Liver (tissue), 9 donors: ENCODE data around the gene UNC80. TPM values are rescaled to one million over a fixed set of nuclear protein-coding genes. Genes with fewer than 3 reads are reported as not detected.

ENCODE experiments used
- DNase-seq: peaks from one replicate; pipeline ENCODE4 v3.0.0-alpha.2; 2017; ENCODE audit warnings: low spot score
- H3K27ac ChIP-seq, 2 donors: one replicate each; pipeline ENCODE4 v1.7.0; 2013; ENCODE audit warnings: inconsistent platforms in 2 of 2, low read length in 2 of 2, control low read depth in 1 of 2, low read depth in 1 of 2, mild to moderate bottlenecking in 1 of 2
- H3K27me3 ChIP-seq, 4 donors: one replicate each; pipeline versions ENCODE4 v1.6.1 to v1.7.0; 2013; ENCODE audit warnings: low read length in 3 of 4, inconsistent platforms in 1 of 4, mild to moderate bottlenecking in 1 of 4, moderate library complexity in 1 of 4; ENCODE audit not compliant: control insufficient read depth in 4 of 4, insufficient read depth in 4 of 4
- H3K36me3 ChIP-seq, 4 donors: one replicate each; pipeline versions ENCODE4 v1.6.1 to v1.7.0; 2013; ENCODE audit warnings: low read length in 3 of 4, mild to moderate bottlenecking in 3 of 4, low read depth in 1 of 4, moderate library complexity in 1 of 4; ENCODE audit not compliant: control insufficient read depth in 4 of 4, insufficient read depth in 3 of 4
- H3K4me1 ChIP-seq, 4 donors: one replicate each; pipeline versions ENCODE4 v1.6.1 to v1.7.0; 2013; ENCODE audit warnings: low read length in 3 of 4, mild to moderate bottlenecking in 3 of 4, moderate library complexity in 1 of 4; ENCODE audit not compliant: control insufficient read depth in 4 of 4, insufficient read depth in 4 of 4
- H3K4me3 ChIP-seq, 3 donors: one replicate each; pipeline versions ENCODE4 v1.6.1 to v1.7.0; 2013; ENCODE audit warnings: low read length in 3 of 3, control low read depth in 1 of 3, low read depth in 1 of 3, mild to moderate bottlenecking in 1 of 3
- H3K9ac ChIP-seq, 2 donors: one replicate each; pipeline ENCODE4 v1.7.0; 2013; ENCODE audit warnings: low read length in 2 of 2, mild to moderate bottlenecking in 2 of 2, moderate library complexity in 2 of 2, control low read depth in 1 of 2, low read depth in 1 of 2
- H3K9me3 ChIP-seq, 4 donors: one replicate each; pipeline versions ENCODE4 v1.6.1 to v1.7.0; 2013; ENCODE audit warnings: low read length in 3 of 4; ENCODE audit not compliant: control insufficient read depth in 4 of 4
- ATF3 ChIP-seq: IDR thresholded peaks from 2 replicates; pipeline ENCODE4 v1.6.1; 2016; ENCODE audit warnings: antibody characterized with exemption
- CTCF ChIP-seq: fragments of 150-350 bp; IDR thresholded peaks from 2 replicates; pipeline ENCODE4 v1.5.1; 2017; ENCODE audit warnings: improper control_type of control experiment, low read depth, low read length; ENCODE audit not compliant: missing input control
- EGR1 ChIP-seq, 2 donors: IDR thresholded peaks; 2 replicates each; pipeline ENCODE4 v1.6.1; 2016 to 2018; ENCODE audit warnings: antibody characterized with exemption in 2 of 2, low read depth in 2 of 2
- FOXA1 ChIP-seq: IDR thresholded peaks from 2 replicates; pipeline ENCODE4 v1.6.1; 2016; ENCODE audit warnings: antibody characterized with exemption
- FOXA2 ChIP-seq: IDR thresholded peaks from 2 replicates; pipeline ENCODE4 v1.6.1; 2016; ENCODE audit warnings: antibody characterized with exemption
- HNF4G ChIP-seq: IDR thresholded peaks from 2 replicates; pipeline ENCODE4 v1.6.1; 2016; ENCODE audit warnings: antibody characterized with exemption
- JUND ChIP-seq, 2 donors: IDR thresholded peaks; 2 replicates each; pipeline ENCODE4 v1.6.1; 2016; ENCODE audit warnings: antibody characterized with exemption in 2 of 2
- MAX ChIP-seq: IDR thresholded peaks from 2 replicates; pipeline ENCODE4 v1.6.1; 2016; ENCODE audit warnings: antibody characterized with exemption
- NR2F2 ChIP-seq: IDR thresholded peaks from 2 replicates; pipeline ENCODE4 v1.6.1; 2016; ENCODE audit warnings: antibody characterized with exemption
- RAD21 ChIP-seq, 2 donors: IDR thresholded peaks; 2 replicates each; pipeline ENCODE4 v1.6.1; 2016; ENCODE audit warnings: antibody characterized with exemption in 2 of 2, mild to moderate bottlenecking in 2 of 2
- REST ChIP-seq: IDR thresholded peaks from 2 replicates; pipeline ENCODE4 v1.6.1; 2016; ENCODE audit warnings: antibody characterized with exemption, mild to moderate bottlenecking
- RXRA ChIP-seq, 2 donors: IDR thresholded peaks; 2 replicates each; pipeline ENCODE4 v1.6.1; 2017 to 2018; ENCODE audit warnings: antibody characterized with exemption in 2 of 2, mild to moderate bottlenecking in 1 of 2
- SP1 ChIP-seq: IDR thresholded peaks from 2 replicates; pipeline ENCODE4 v1.6.1; 2018; ENCODE audit warnings: antibody characterized with exemption, mild to moderate bottlenecking
- YY1 ChIP-seq: IDR thresholded peaks from 2 replicates; pipeline ENCODE4 v1.6.1; 2016; ENCODE audit warnings: antibody characterized with exemption, mild to moderate bottlenecking
- ZBTB33 ChIP-seq: IDR thresholded peaks from 2 replicates; pipeline ENCODE4 v1.6.1; 2016; ENCODE audit warnings: antibody characterized with exemption
- WGBS: extraction: QIAGEN DNeasy Blood & Tissue Kit; methylation state at CpG from one replicate; pipeline ENCODE4 v1.1.7; 2013; 5-methylcytosine and 5-hydroxymethylcytosine counted together
- polyA plus RNA-seq, 2 donors: library from polyadenylated mRNA; stranded (reverse) in 1 of 2; unstranded in 1 of 2; fragments of 200-250 nt in 1 of 2; fragments of >200 nt in 1 of 2; fragmentation: Nextera tagmentation in 1 of 2; extraction: Ambion mirVana in 1 of 2; gene quantifications; one replicate each; pipeline versions ENCODE4 v1.2.1 to v1.2.3, GENCODE V29; 2013 to 2015
- total RNA-seq, 2 donors: library from RNA; depleted of rRNA; stranded (reverse); fragments of >200 nt; gene quantifications; one replicate each; pipeline ENCODE4 v1.2.3, GENCODE V29; 2014
- donor health status: healthy.
- donor health status: healthy.
- donor health status: healthy.
- donor health status: healthy.
- donor health status: healthy.

Gene UNC80
- total and polyA plus RNA-seq, 4 donors, result under 0.01 to 0.05 (median 0.02) TPM; not detected in 1

- TF ChIP-seq HNF4G (no peak), SP1 (no peak), CTCF (no peak), FOXA2 (no peak), EGR1 (IDR thresholded peaks at IDR 0.05; ENCODE audit: low read depth in 2 of 2) (no peak), REST (no peak), MAX (no peak), RXRA (IDR thresholded peaks at IDR 0.05) (no peak), NR2F2 (no peak), ATF3 (no peak), RAD21 (IDR thresholded peaks at IDR 0.05) (no peak), ZBTB33 (no peak), YY1 (no peak), FOXA1 (no peak)
- 97% methylated on average over 24 of the region's 24 CpGs for WGBS
- H3K36me3 ChIP-seq, result no peaks in the 10 kb centered on the region
- no peak for DNase-seq
- no peaks in the 10 kb centered on the region for H3K4me1 ChIP-seq
- no peak overlapping the region for H3K4me3 ChIP-seq
- no peaks in the 10 kb centered on the region for H3K27me3 ChIP-seq
- no peak overlapping the region for H3K27ac ChIP-seq
- no peak overlapping the region for H3K9ac ChIP-seq
- peaks cover 0 to 3% (median 0%) of the 10 kb centered on the region in 4 donors for H3K9me3 ChIP-seq
Observed at GRCh38 chr2:209808521-209808920, 36.9 kb downstream of the UNC80 start.

GRCh38 chr2:209809256-209809655 lies 37.6 kb downstream of the UNC80 start:
- Histone ChIP-seq H3K4me3 (no peak overlapping the region), H3K9me3 (peaks cover 0 to 3% (median 0%) of the 10 kb centered on the region in 4 donors), H3K36me3 (no peaks in the 10 kb centered on the region), H3K27ac (no peak overlapping the region), H3K9ac (no peak overlapping the region), H3K4me1 (no peaks in the 10 kb centered on the region), H3K27me3 (no peaks in the 10 kb centered on the region)
- no peak for DNase-seq
- 93% methylated on average over 20 of the region's 20 CpGs for WGBS
- no peak for TF ChIP-seq CTCF
- no peak for TF ChIP-seq REST
- no peak for TF ChIP-seq EGR1 (IDR thresholded peaks at IDR 0.05; ENCODE audit: low read depth in 2 of 2)
- TF ChIP-seq ZBTB33, result no peak
- no peak for TF ChIP-seq YY1
- no peak for TF ChIP-seq JUND (IDR thresholded peaks at IDR 0.05)
- no peak for TF ChIP-seq NR2F2
- no peak for TF ChIP-seq ATF3
